Measurements from ENCODE around the gene SLC29A2.

DNA sequence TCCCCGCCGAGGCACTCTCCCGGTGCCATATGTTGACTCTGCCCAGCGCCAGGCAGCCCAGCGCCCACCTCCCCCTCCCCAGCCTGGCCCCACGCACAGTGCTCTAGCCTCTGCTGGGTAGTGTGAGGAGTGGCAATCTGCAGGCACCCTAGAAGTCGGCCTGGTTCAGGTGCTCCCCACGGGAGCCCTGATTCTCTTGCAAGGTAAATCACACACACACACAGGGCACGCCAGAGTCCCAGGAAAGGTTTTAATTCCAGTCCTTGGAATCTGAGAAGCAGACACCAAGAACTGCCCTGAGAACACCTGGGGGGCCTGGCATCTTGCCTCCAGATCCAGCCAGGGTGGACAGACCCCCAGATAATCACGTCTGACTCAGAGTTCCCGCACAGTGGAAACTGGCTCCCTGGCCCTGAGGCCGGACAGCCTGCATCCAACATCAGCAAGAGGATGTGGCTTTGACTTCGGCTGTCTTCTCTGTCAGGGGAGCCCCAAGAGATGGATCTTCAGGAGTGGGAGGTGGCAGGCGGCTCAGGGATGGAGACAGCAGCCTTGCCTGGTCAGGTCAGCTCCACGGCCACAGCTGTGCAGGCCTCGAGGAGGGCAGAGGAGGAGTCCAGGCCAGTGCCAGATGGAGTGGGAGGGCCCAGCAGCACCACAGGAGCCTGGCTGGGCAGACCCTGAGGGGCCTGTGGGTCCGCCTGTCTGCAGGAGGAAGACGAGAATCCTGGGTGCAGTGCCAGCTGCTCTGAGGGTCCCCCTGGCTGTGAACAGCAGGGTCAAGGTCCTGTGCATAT is 34.3 kb downstream of the SLC29A2 start:
- TF ChIP-seq JUN (CRISPR knock-in tag; IDR thresholded peaks at IDR 0.05), result no peak
- TF ChIP-seq FOXP1 (CRISPR knock-in tag; IDR thresholded peaks at IDR 0.05; ENCODE audit: borderline replicate concordance), result no peak
- TF ChIP-seq CREB1 (CRISPR knock-in tag; IDR thresholded peaks at IDR 0.05), result no peak
- TF ChIP-seq, protein P1, sequence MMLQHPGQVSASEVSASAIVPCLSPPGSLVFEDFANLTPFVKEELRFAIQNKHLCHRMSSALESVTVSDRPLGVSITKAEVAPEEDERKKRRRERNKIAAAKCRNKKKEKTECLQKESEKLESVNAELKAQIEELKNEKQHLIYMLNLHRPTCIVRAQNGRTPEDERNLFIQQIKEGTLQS (CRISPR knock-in tag; conservative IDR thresholded peaks at IDR 0.05), result no peak
- TF ChIP-seq ZNF138 (CRISPR knock-in tag; conservative IDR thresholded peaks at IDR 0.05), result no peak
- no peak for TF ChIP-seq ZNF416 (CRISPR knock-in tag; IDR thresholded peaks at IDR 0.05)
- TF ChIP-seq, protein P2, sequence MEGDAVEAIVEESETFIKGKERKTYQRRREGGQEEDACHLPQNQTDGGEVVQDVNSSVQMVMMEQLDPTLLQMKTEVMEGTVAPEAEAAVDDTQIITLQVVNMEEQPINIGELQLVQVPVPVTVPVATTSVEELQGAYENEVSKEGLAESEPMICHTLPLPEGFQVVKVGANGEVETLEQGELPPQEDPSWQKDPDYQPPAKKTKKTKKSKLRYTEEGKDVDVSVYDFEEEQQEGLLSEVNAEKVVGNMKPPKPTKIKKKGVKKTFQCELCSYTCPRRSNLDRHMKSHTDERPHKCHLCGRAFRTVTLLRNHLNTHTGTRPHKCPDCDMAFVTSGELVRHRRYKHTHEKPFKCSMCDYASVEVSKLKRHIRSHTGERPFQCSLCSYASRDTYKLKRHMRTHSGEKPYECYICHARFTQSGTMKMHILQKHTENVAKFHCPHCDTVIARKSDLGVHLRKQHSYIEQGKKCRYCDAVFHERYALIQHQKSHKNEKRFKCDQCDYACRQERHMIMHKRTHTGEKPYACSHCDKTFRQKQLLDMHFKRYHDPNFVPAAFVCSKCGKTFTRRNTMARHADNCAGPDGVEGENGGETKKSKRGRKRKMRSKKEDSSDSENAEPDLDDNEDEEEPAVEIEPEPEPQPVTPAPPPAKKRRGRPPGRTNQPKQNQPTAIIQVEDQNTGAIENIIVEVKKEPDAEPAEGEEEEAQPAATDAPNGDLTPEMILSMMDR (IDR thresholded peaks at IDR 0.05), result no peak
- TF ChIP-seq, protein P3, sequence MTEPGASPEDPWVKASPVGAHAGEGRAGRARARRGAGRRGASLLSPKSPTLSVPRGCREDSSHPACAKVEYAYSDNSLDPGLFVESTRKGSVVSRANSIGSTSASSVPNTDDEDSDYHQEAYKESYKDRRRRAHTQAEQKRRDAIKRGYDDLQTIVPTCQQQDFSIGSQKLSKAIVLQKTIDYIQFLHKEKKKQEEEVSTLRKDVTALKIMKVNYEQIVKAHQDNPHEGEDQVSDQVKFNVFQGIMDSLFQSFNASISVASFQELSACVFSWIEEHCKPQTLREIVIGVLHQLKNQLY (CRISPR knock-in tag; IDR thresholded peaks at IDR 0.05), result no peak
- TF ChIP-seq NR1H2 (CRISPR knock-in tag; IDR thresholded peaks at IDR 0.05), result no peak

Measured in WTC11 (cell line).